Fibroblast of villous mesenchyme (primary cell): Measurements from ENCODE around the gene FGF14. TPM values are rescaled to one million over a fixed set of nuclear protein-coding genes. Genes with fewer than 3 reads are reported as not detected.
A peak's percentile ranks its signal among the peaks of the same experiment; 100 is the strongest.

ENCODE experiments used
- DNase-seq: peaks from one replicate; pipeline ENCODE4 v3.0.0-alpha.2; 2010; ENCODE audit warnings: low read depth
- H3K4me3 ChIP-seq: 2 replicates; pipeline ENCODE4 v1.5.1; 2011; ENCODE audit warnings: low read depth, mild to moderate bottlenecking, low read length
- CTCF ChIP-seq: IDR thresholded peaks from 2 replicates; pipeline ENCODE4 v1.5.1; 2012; ENCODE audit warnings: low read depth, mild to moderate bottlenecking, low read length; ENCODE audit not compliant: insufficient read depth
- small RNA-seq: library from RNA; depleted of rRNA; stranded (forward); fragments of <200 nt; gene quantifications from one replicate; pipeline ENCODE3, GENCODE V24; 2012
- total RNA-seq: library from RNA; depleted of rRNA; stranded (reverse); fragments of >200 nt; gene quantifications from 2 replicates; pipeline ENCODE4 v1.2.3, GENCODE V29; 2012

FGF14 gene
- total RNA-seq, 1 donor: under 0.01 TPM

DNA sequence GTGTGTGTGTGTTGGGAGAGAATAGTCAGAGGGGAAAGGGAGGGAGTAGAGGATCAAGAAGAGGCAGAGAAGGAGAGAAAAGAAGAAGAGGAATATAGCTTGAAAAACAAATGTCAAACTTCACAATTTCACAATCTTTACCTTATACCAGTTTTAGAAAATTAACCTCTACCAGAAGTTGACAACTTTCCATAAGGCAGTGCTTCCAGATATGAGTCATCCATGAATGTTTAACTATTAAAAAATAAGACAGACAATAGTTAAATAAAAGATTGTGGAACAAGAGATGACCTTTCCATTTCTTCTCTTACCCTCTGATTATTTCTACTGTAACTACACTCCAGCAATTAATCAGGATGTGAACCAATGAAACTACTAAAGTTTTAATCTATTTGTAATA, 720.0 kb downstream of the FGF14 start:
- H3K4me3 ChIP-seq: no peak overlapping the region
- DNase-seq: peak; percentile 21
- TF ChIP-seq CTCF: no peak

GRCh38 chr13:101673360-101674105, 728.3 kb downstream of the FGF14 start:
- DNase-seq: no peak

DNA sequence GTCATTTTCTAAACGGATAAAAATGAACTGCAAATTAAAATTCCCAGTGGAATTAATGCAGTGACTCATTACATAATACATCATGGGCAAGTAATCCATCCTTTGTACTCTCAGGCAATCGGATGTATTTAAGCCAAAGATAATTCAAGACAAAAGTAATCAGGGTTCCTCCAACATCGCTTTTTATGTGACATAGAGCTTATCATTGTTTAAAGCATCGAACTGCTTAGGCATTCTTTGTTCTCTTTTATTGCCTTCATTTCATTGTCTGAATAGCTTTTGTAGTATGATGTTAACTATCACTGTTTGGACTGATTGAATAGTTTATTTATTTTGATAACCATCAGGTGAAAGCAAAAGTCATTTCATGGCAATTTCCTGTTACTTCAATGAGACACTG, 740.0 kb downstream of the FGF14 start:
- no peak for DNase-seq
- H3K4me3 ChIP-seq: no peak overlapping the region

More at GRCh38 chr13:101673360-101674105, 728.3 kb downstream of the FGF14 start:
- no peak for TF ChIP-seq CTCF
- no peak overlapping the region for H3K4me3 ChIP-seq

More for the DNA sequence above, 740.0 kb downstream of the FGF14 start:
- no peak for TF ChIP-seq CTCF

Small RNA genes lying within 50 kb of the gene (small RNA-seq; reads per million reads assigned to genes)
- gene MIR2681 (not detected), gene MIR4705 (0.28 reads per million), gene RNU1-24P (not detected), gene RNY1P2 (not detected), gene RPL39P29 (not detected)

Other genes starting within 250 kb of the FGF14 start
- gene TPP2, start 194.9 kb upstream of the FGF14 start, total RNA-seq: 43.8 and 60.0 TPM in 2 replicates